WTC11 (cell line): Measurements from ENCODE around the gene FAM20A. TPM values are rescaled to one million over a fixed set of nuclear protein-coding genes. Genes with fewer than 3 reads are reported as not detected.

Experiments
- ATAC-seq: fragments of 200-7000 bp; cut with Tn5 transposase; 2 replicates; pipeline ENCODE4 v1.10.0; 2021; ENCODE audit warnings: mild to moderate bottlenecking, moderate library complexity
- CTCF ChIA-PET: fragments of 300-600 bp; sonication (Branson Sonifier 250); formaldehyde crosslinking; loops from one replicate; lab custom pipeline; 2021; ENCODE audit warnings: antibody characterized with exemption; lab: Charles Lee
- POLR2A ChIA-PET: fragments of 350-600 bp; sonication (Branson Sonifier 250); formaldehyde crosslinking; loops from one replicate; lab custom pipeline; 2021; ENCODE audit warnings: antibody characterized with exemption; lab: Charles Lee
- DNase-seq: peaks from one replicate; pipeline ENCODE4 v3.0.0; 2021; ENCODE audit warnings: low spot score
- H3K27ac Mint-ChIP-seq: 2 replicates; pipeline ENCODE4 v1.8.0; 2021; ENCODE audit warnings: mixed read lengths
- H3K27me3 Mint-ChIP-seq: 2 replicates; pipeline ENCODE4 v1.8.0; 2021; ENCODE audit warnings: low read depth, mild to moderate bottlenecking, moderate library complexity, mixed read lengths
- H3K36me3 Mint-ChIP-seq: 2 replicates; pipeline ENCODE4 v1.8.0; 2021; ENCODE audit warnings: mixed read lengths
- H3K4me1 Mint-ChIP-seq: 2 replicates; pipeline ENCODE4 v1.8.0; 2022; ENCODE audit warnings: mixed read lengths
- H3K4me3 Mint-ChIP-seq: 2 replicates; pipeline ENCODE4 v1.8.0; 2021; ENCODE audit warnings: mild to moderate bottlenecking, moderate library complexity, mixed read lengths
- H3K9me3 Mint-ChIP-seq: 2 replicates; pipeline ENCODE4 v1.8.0; 2021; ENCODE audit warnings: mixed read lengths
- CBFB ChIP-seq: sonication (generic); formaldehyde crosslinking; IDR thresholded peaks from 2 replicates; pipeline ENCODE4 v1.8.1; 2022; ENCODE audit warnings: mild to moderate bottlenecking, low read depth, missing genetic modification reagents
- FOXK1 ChIP-seq: sonication (generic); formaldehyde crosslinking; IDR thresholded peaks from 2 replicates; pipeline ENCODE4 v1.8.0; 2022; ENCODE audit warnings: mild to moderate bottlenecking, moderate library complexity, missing genetic modification reagents
- FOXP1 ChIP-seq: sonication (generic); formaldehyde crosslinking; IDR thresholded peaks from 2 replicates; pipeline ENCODE4 v1.8.0; 2022; ENCODE audit warnings: missing genetic modification reagents, mild to moderate bottlenecking, moderate library complexity, borderline replicate concordance
- IRF2 ChIP-seq: sonication (generic); formaldehyde crosslinking; IDR thresholded peaks from 2 replicates; pipeline ENCODE4 v1.8.0; 2022; ENCODE audit warnings: low read depth, missing genetic modification reagents, borderline replicate concordance
- MXD4 ChIP-seq: fragments of 250-450 bp; sonication (Bioruptor Pico); IDR thresholded peaks from 2 replicates; pipeline ENCODE4 v1.8.0; 2021; ENCODE audit warnings: mild to moderate bottlenecking, moderate library complexity, borderline replicate concordance
- NFATC4 ChIP-seq: fragments of 250-450 bp; sonication (Bioruptor Pico); IDR thresholded peaks from 2 replicates; pipeline ENCODE4 v1.9.0; 2021; ENCODE audit warnings: mild to moderate bottlenecking
- NR1H2 ChIP-seq: sonication (generic); formaldehyde crosslinking; IDR thresholded peaks from 2 replicates; pipeline ENCODE4 v1.9.0; 2021; ENCODE audit warnings: mild to moderate bottlenecking, moderate library complexity, missing genetic modification reagents
- OVOL2 ChIP-seq: fragments of 250-450 bp; sonication (Bioruptor Pico); IDR thresholded peaks from 2 replicates; pipeline ENCODE4 v1.9.0; 2021; ENCODE audit warnings: mild to moderate bottlenecking, borderline replicate concordance
- RELA ChIP-seq: sonication (generic); formaldehyde crosslinking; IDR thresholded peaks from 2 replicates; pipeline ENCODE4 v1.8.1; 2022; ENCODE audit warnings: missing genetic modification reagents, mild to moderate bottlenecking, borderline replicate concordance
- SMAD3 ChIP-seq: sonication (generic); formaldehyde crosslinking; IDR thresholded peaks from 2 replicates; pipeline ENCODE4 v1.8.0; 2022; ENCODE audit warnings: missing genetic modification reagents, mild to moderate bottlenecking, borderline replicate concordance
- TEAD4 ChIP-seq: sonication (generic); formaldehyde crosslinking; IDR thresholded peaks from 2 replicates; pipeline ENCODE4 v1.8.0; 2022; ENCODE audit warnings: mild to moderate bottlenecking, missing genetic modification reagents
- USF2 ChIP-seq: sonication (generic); formaldehyde crosslinking; IDR thresholded peaks from 2 replicates; pipeline ENCODE4 v1.8.1; 2023; ENCODE audit warnings: mild to moderate bottlenecking, missing genetic modification reagents, moderate library complexity
- ZBTB21 ChIP-seq: sonication (generic); formaldehyde crosslinking; IDR thresholded peaks from 2 replicates; pipeline ENCODE4 v1.8.1; 2023; ENCODE audit warnings: mild to moderate bottlenecking, missing genetic modification reagents, borderline replicate concordance
- ZBTB43 ChIP-seq: sonication (generic); formaldehyde crosslinking; IDR thresholded peaks from 2 replicates; pipeline ENCODE4 v1.8.1; 2023; ENCODE audit warnings: mild to moderate bottlenecking, missing genetic modification reagents
- ZNF396 ChIP-seq: fragments of 250-450 bp; sonication (Bioruptor Pico); IDR thresholded peaks from 2 replicates; pipeline ENCODE4 v1.8.0; 2021; ENCODE audit warnings: mild to moderate bottlenecking, moderate library complexity, borderline replicate concordance
- ZNF532 ChIP-seq: fragments of 250-450 bp; sonication (Bioruptor Pico); IDR thresholded peaks from 2 replicates; pipeline ENCODE4 v1.9.0; 2021; ENCODE audit warnings: mild to moderate bottlenecking, borderline replicate concordance
- total RNA-seq: library from RNA; stranded (reverse); gene quantifications from 3 replicates; pipeline ENCODE4 v1.2.3, GENCODE V29; 2021
- TF ChIP-seq, protein P1 (sequence below): sonication (generic); formaldehyde crosslinking; conservative IDR thresholded peaks from 2 replicates; pipeline ENCODE4 v1.8.1; 2022; ENCODE audit warnings: mild to moderate bottlenecking, missing genetic modification reagents
- TF ChIP-seq, protein P2 (sequence below): sonication (generic); formaldehyde crosslinking; IDR thresholded peaks from 2 replicates; pipeline ENCODE4 v1.8.0; 2022; ENCODE audit warnings: mild to moderate bottlenecking, missing genetic modification reagents
- TF ChIP-seq, protein P3 (sequence below): sonication (generic); formaldehyde crosslinking; IDR thresholded peaks from 2 replicates; pipeline ENCODE4 v1.8.0; 2022; ENCODE audit warnings: mild to moderate bottlenecking, missing genetic modification reagents
- TF ChIP-seq, protein P4 (sequence below): sonication (generic); formaldehyde crosslinking; IDR thresholded peaks from 2 replicates; pipeline ENCODE4 v1.8.0; 2023; ENCODE audit warnings: mild to moderate bottlenecking, missing genetic modification reagents
- TF ChIP-seq, protein P5 (sequence below): sonication (generic); formaldehyde crosslinking; IDR thresholded peaks from 2 replicates; pipeline ENCODE4 v1.8.1; 2022; ENCODE audit warnings: low read depth, missing genetic modification reagents, borderline replicate concordance
- TF ChIP-seq, protein P6 (sequence below): fragments of 250-450 bp; sonication (Bioruptor Pico); IDR thresholded peaks from 2 replicates; pipeline ENCODE4 v1.9.0; 2021; ENCODE audit warnings: moderate library complexity, mild to moderate bottlenecking, inconsistent platforms, borderline replicate concordance

FAM20A gene
- total RNA-seq, 1 experiment from 2014 or later: 5.8 TPM

GRCh38 chr17:68535922-68536321, 65.2 kb downstream of the FAM20A start:
- no peak overlapping the region for H3K27ac Mint-ChIP-seq
- ATAC-seq (no peak), DNase-seq (no peak)
- ChIA-PET CTCF (no interaction called here), POLR2A (no interaction called here)
- H3K36me3 Mint-ChIP-seq: peaks cover 44% of the 10 kb centered on the region
- TF ChIP-seq, protein P1, sequence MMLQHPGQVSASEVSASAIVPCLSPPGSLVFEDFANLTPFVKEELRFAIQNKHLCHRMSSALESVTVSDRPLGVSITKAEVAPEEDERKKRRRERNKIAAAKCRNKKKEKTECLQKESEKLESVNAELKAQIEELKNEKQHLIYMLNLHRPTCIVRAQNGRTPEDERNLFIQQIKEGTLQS: no peak
- TF ChIP-seq FOXK1 (no peak), NFATC4 (CRISPR knock-in tag) (no peak), NR1H2 (CRISPR knock-in tag) (no peak), RELA (CRISPR knock-in tag) (no peak), ZNF396 (CRISPR knock-in tag) (no peak), ZBTB21 (CRISPR knock-in tag) (no peak), IRF2 (CRISPR knock-in tag) (no peak), CBFB (CRISPR knock-in tag) (no peak), USF2 (CRISPR knock-in tag) (no peak), FOXP1 (CRISPR knock-in tag) (no peak), TEAD4 (no peak)
- TF ChIP-seq, protein P2, sequence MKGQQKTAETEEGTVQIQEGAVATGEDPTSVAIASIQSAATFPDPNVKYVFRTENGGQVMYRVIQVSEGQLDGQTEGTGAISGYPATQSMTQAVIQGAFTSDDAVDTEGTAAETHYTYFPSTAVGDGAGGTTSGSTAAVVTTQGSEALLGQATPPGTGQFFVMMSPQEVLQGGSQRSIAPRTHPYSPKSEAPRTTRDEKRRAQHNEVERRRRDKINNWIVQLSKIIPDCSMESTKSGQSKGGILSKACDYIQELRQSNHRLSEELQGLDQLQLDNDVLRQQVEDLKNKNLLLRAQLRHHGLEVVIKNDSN (CRISPR knock-in tag): no peak
- TF ChIP-seq, protein P3, sequence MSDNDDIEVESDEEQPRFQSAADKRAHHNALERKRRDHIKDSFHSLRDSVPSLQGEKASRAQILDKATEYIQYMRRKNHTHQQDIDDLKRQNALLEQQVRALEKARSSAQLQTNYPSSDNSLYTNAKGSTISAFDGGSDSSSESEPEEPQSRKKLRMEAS (CRISPR knock-in tag): no peak
- TF ChIP-seq, protein P4, sequence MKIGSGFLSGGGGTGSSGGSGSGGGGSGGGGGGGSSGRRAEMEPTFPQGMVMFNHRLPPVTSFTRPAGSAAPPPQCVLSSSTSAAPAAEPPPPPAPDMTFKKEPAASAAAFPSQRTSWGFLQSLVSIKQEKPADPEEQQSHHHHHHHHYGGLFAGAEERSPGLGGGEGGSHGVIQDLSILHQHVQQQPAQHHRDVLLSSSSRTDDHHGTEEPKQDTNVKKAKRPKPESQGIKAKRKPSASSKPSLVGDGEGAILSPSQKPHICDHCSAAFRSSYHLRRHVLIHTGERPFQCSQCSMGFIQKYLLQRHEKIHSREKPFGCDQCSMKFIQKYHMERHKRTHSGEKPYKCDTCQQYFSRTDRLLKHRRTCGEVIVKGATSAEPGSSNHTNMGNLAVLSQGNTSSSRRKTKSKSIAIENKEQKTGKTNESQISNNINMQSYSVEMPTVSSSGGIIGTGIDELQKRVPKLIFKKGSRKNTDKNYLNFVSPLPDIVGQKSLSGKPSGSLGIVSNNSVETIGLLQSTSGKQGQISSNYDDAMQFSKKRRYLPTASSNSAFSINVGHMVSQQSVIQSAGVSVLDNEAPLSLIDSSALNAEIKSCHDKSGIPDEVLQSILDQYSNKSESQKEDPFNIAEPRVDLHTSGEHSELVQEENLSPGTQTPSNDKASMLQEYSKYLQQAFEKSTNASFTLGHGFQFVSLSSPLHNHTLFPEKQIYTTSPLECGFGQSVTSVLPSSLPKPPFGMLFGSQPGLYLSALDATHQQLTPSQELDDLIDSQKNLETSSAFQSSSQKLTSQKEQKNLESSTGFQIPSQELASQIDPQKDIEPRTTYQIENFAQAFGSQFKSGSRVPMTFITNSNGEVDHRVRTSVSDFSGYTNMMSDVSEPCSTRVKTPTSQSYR (CRISPR knock-in tag): no peak
- H3K4me1 Mint-ChIP-seq: no peaks in the 10 kb centered on the region
- no peak overlapping the region for H3K4me3 Mint-ChIP-seq
- H3K9me3 Mint-ChIP-seq: no peaks in the 10 kb centered on the region
- no peaks in the 10 kb centered on the region for H3K27me3 Mint-ChIP-seq

- POLR2A ChIA-PET: no interaction called here
- Mint-ChIP-seq H3K36me3 (peaks cover 50% of the 10 kb centered on the region), H3K9me3 (no peaks in the 10 kb centered on the region), H3K4me3 (no peak overlapping the region), H3K27me3 (no peaks in the 10 kb centered on the region), H3K27ac (no peak overlapping the region; the same call in 1 of the 2 replicates), H3K4me1 (no peaks in the 10 kb centered on the region)
- DNase-seq (no peak), ATAC-seq (no peak)
- no peak for TF ChIP-seq MXD4 (CRISPR knock-in tag)
- TF ChIP-seq, protein P5, sequence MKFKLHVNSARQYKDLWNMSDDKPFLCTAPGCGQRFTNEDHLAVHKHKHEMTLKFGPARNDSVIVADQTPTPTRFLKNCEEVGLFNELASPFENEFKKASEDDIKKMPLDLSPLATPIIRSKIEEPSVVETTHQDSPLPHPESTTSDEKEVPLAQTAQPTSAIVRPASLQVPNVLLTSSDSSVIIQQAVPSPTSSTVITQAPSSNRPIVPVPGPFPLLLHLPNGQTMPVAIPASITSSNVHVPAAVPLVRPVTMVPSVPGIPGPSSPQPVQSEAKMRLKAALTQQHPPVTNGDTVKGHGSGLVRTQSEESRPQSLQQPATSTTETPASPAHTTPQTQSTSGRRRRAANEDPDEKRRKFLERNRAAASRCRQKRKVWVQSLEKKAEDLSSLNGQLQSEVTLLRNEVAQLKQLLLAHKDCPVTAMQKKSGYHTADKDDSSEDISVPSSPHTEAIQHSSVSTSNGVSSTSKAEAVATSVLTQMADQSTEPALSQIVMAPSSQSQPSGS (CRISPR knock-in tag): no peak
- TF ChIP-seq SMAD3 (CRISPR knock-in tag): no peak
- TF ChIP-seq, protein P6, sequence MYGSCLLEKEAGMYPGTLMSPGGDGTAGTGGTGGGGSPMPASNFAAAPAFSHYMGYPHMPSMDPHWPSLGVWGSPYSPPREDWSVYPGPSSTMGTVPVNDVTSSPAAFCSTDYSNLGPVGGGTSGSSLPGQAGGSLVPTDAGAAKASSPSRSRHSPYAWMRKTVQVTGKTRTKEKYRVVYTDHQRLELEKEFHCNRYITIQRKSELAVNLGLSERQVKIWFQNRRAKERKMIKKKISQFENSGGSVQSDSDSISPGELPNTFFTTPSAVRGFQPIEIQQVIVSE (CRISPR knock-in tag): no peak
- no peak for TF ChIP-seq ZBTB43
- no peak for TF ChIP-seq OVOL2
- TF ChIP-seq ZNF532: no peak
- CTCF ChIA-PET: interaction anchor here (0.6 to 1.6 kb wide), 7 partner anchors 15 to 505 kb away, joined by 3 to 46 read pairs (median 6); partner anchors contain the start of gene FAM20A
Observed at GRCh38 chr17:68534695-68535088, 66.5 kb downstream of the FAM20A start.
